Lower lobe of right lung (tissue), 2 donors: ENCODE data around the gene TCF7L2. TPM values are rescaled to one million over a fixed set of nuclear protein-coding genes. Genes with fewer than 3 reads are reported as not detected.

Experiments used
- ATAC-seq, 2 donors: fragments of 200-7000 bp; cut with Tn5 transposase; one replicate each; pipeline ENCODE4 v1.9.1; 2020 to 2022; ENCODE audit warnings: mild to moderate bottlenecking in 2 of 2, moderate library complexity in 2 of 2
- DNase-seq: peaks from one replicate; pipeline ENCODE4 v3.0.0-alpha.2; 2020
- H3K27ac ChIP-seq: fragments of 200-600 bp; one replicate; pipeline ENCODE4 v1.8.0; 2022
- H3K27me3 ChIP-seq: fragments of 200-600 bp; one replicate; pipeline ENCODE4 v1.8.0; 2022; ENCODE audit warnings: low read depth
- H3K36me3 ChIP-seq: fragments of 200-600 bp; one replicate; pipeline ENCODE4 v1.8.0; 2022; ENCODE audit warnings: mild to moderate bottlenecking
- H3K4me1 ChIP-seq: fragments of 200-600 bp; one replicate; pipeline ENCODE4 v1.8.0; 2022
- H3K4me3 ChIP-seq: fragments of 200-600 bp; one replicate; pipeline ENCODE4 v1.8.0; 2022; ENCODE audit warnings: mild to moderate bottlenecking
- H3K9me3 ChIP-seq: fragments of 200-600 bp; one replicate; pipeline ENCODE4 v1.8.0; 2022
- CTCF ChIP-seq: fragments of 200-600 bp; IDR thresholded peaks from one replicate; pipeline ENCODE4 v1.8.0; 2022; ENCODE audit warnings: antibody characterized with exemption, mild to moderate bottlenecking
- intact Hi-C: fragments of 100-400 bp; cut with DNase I; formaldehyde crosslinking; loops from one replicate; pipeline ENCODE4 v1.11.0; 2022
- total RNA-seq: library from RNA; stranded (reverse); fragmentation: NEBNext Ultra II Directional; extraction: Animal tissue kit (Norgen Biotek cat#: 25700); gene quantifications from one replicate; pipeline ENCODE4 v1.2.1, GENCODE V29; 2021
- donor health status: DM: no; HTN: yes; CAD: no; lungs with severe emphysema.

TCF7L2 gene
- total RNA-seq, 1 donor from 2014 or later = 71.2 TPM

- TF ChIP-seq CTCF = no peak
- DNase-seq (no peak), ATAC-seq (no peak)
- intact Hi-C loops = no loop called here
- Histone ChIP-seq H3K27me3 (no peaks in the 10 kb centered on the region), H3K36me3 (peaks cover 76% of the 10 kb centered on the region), H3K4me1 (peaks cover 9% of the 10 kb centered on the region), H3K9me3 (no peaks in the 10 kb centered on the region), H3K4me3 (no peak overlapping the region), H3K27ac (no peak overlapping the region)
These were observed 210.6 kb downstream of the TCF7L2 start for GRCh38 chr10:113160641-113161040.

GRCh38 chr10:113161066-113161465 is 211.0 kb downstream of the TCF7L2 start:
- no peak overlapping the region for H3K27ac ChIP-seq
- intact Hi-C loops = no loop called here
- DNase-seq (no peak), ATAC-seq (no peak)
- no peaks in the 10 kb centered on the region for H3K27me3 ChIP-seq
- H3K4me3 ChIP-seq = no peak overlapping the region
- H3K9me3 ChIP-seq = no peaks in the 10 kb centered on the region
- peaks cover 75% of the 10 kb centered on the region for H3K36me3 ChIP-seq
- TF ChIP-seq CTCF = no peak
- H3K4me1 ChIP-seq = peaks cover 9% of the 10 kb centered on the region

- Histone ChIP-seq H3K4me3 (no peak overlapping the region), H3K36me3 (peaks cover 66% of the 10 kb centered on the region), H3K27me3 (no peaks in the 10 kb centered on the region), H3K27ac (no peak overlapping the region), H3K4me1 (peaks cover 9% of the 10 kb centered on the region), H3K9me3 (no peaks in the 10 kb centered on the region)
- intact Hi-C loops = no loop called here
- DNase-seq (no peak), ATAC-seq (no peak)
- no peak for TF ChIP-seq CTCF
These were observed 212.9 kb downstream of the TCF7L2 start for GRCh38 chr10:113162960-113163359.

GRCh38 chr10:113165673-113166072 is 215.6 kb downstream of the TCF7L2 start:
- peaks cover 9% of the 10 kb centered on the region for H3K4me1 ChIP-seq
- peaks cover 44% of the 10 kb centered on the region for H3K36me3 ChIP-seq
- intact Hi-C loops = no loop called here
- DNase-seq (no peak), ATAC-seq (no peak)
- H3K9me3 ChIP-seq = no peaks in the 10 kb centered on the region
- H3K27me3 ChIP-seq = no peaks in the 10 kb centered on the region
- no peak overlapping the region for H3K4me3 ChIP-seq
- H3K27ac ChIP-seq = no peak overlapping the region
- no peak for TF ChIP-seq CTCF

- peaks cover 24% of the 10 kb centered on the region for H3K36me3 ChIP-seq
- H3K4me3 ChIP-seq = no peak overlapping the region
- no peak overlapping the region for H3K27ac ChIP-seq
- ATAC-seq = no peak
- no peak for DNase-seq
- H3K4me1 ChIP-seq = peaks cover 4% of the 10 kb centered on the region
- TF ChIP-seq CTCF = no peak
- no peaks in the 10 kb centered on the region for H3K27me3 ChIP-seq
- no peaks in the 10 kb centered on the region for H3K9me3 ChIP-seq
- intact Hi-C loops = no loop called here
These were observed 217.7 kb downstream of the TCF7L2 start for GRCh38 chr10:113167702-113168101.

GRCh38 chr10:113168584-113168983 is 218.5 kb downstream of the TCF7L2 start:
- intact Hi-C loops = no loop called here
- H3K9me3 ChIP-seq = no peaks in the 10 kb centered on the region
- H3K36me3 ChIP-seq = peaks cover 21% of the 10 kb centered on the region
- DNase-seq (no peak), ATAC-seq (no peak)
- H3K27ac ChIP-seq = no peak overlapping the region
- TF ChIP-seq CTCF = no peak
- no peaks in the 10 kb centered on the region for H3K4me1 ChIP-seq
- H3K4me3 ChIP-seq = no peak overlapping the region
- H3K27me3 ChIP-seq = no peaks in the 10 kb centered on the region
